ENCODE results near the gene LSM7.
A peak's percentile ranks its signal among the peaks of the same experiment; 100 is the strongest.

The LSM7 gene

GRCh38 chr19:2324220-2324948 is 4.0 kb downstream of the LSM7 start:
- Mint-ChIP-seq H3K9me3 (no peaks in the 10 kb centered on the region), H3K36me3 (ENCODE audit: low read depth) (peaks cover 7% of the 10 kb centered on the region), H3K4me3 (no peak overlapping the region), H3K27ac (peak overlapping the region; percentile 45), H3K4me1 (peaks cover 53% of the 10 kb centered on the region), H3K27me3 (ENCODE audit: low read depth, poor library complexity) (no peaks in the 10 kb centered on the region)
- no peak for TF ChIP-seq CTCF (IDR thresholded peaks at IDR 0.05)
- no peak for DNase-seq

DNA sequence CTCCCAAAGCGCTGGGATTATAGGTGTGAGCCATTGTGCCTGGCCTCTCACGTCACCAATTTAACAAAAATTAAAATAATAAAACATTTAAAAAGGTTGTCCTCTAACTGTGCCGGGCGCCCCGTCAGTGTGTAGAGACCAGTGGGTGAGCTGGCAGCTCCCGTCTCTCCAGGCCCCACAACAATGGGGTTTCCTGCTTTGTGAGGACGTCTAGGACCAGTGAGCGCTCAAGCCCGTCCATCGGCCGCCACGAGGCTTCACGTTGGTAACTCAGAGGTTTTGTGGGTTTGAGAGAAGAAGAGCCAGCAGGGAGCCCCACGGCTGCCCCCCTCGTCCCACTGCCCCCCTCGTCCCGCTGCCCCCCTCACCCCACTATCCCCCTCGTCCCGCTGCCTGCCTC is 4.7 kb downstream of the LSM7 start:
- H3K9me3 Mint-ChIP-seq, result no peaks in the 10 kb centered on the region
- no peak for DNase-seq
- peak overlapping the region; percentile 66 for H3K27ac Mint-ChIP-seq
- H3K36me3 Mint-ChIP-seq (ENCODE audit: low read depth), result peaks cover 7% of the 10 kb centered on the region
- no peak for TF ChIP-seq CTCF (IDR thresholded peaks at IDR 0.05)
- H3K27me3 Mint-ChIP-seq (ENCODE audit: low read depth, poor library complexity), result no peaks in the 10 kb centered on the region
- no peak overlapping the region for H3K4me3 Mint-ChIP-seq
- H3K4me1 Mint-ChIP-seq, result peaks cover 49% of the 10 kb centered on the region

DNA sequence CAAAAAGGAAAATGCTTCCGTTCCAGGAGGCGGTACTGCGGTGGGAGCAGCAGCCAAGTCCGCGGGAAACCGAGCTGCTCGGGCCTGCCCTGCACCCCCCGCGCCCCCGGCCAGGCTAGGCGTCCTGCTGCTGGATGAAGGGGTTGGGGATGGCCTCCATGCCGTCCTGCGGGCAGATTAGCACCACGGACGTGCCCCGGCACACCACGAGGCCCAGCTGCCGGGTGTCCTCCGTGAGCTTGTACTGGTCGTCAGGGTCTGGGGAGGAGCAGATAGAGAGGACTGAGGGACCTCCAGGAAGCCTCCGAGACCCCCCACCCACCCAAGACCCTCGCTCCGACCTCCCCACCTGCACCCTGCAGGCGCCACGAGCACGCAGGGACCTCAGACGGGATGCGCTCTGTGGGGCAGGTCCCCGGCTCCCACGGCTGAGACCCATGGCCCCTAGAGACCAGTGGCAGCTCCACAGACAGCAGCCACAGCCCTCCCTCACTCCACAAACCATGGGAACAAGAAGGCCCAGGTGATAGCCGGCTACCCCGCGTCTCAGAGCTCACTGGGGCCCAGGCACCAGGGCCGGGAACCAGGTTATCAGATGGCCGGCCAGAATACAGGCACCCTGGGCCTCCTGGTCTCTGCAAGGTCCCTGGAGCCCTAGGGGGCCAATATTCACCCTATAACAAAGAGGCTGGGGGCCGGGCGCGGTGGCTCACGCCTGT is 6.7 kb downstream of the LSM7 start:
- Mint-ChIP-seq H3K4me3 (no peak overlapping the region), H3K36me3 (ENCODE audit: low read depth) (peaks cover 7% of the 10 kb centered on the region), H3K9me3 (no peaks in the 10 kb centered on the region), H3K4me1 (peaks cover 48% of the 10 kb centered on the region), H3K27ac (no peak overlapping the region), H3K27me3 (ENCODE audit: low read depth, poor library complexity) (peaks cover 7% of the 10 kb centered on the region)
- TF ChIP-seq CTCF (IDR thresholded peaks at IDR 0.05), result no peak
- no peak for DNase-seq

DNA sequence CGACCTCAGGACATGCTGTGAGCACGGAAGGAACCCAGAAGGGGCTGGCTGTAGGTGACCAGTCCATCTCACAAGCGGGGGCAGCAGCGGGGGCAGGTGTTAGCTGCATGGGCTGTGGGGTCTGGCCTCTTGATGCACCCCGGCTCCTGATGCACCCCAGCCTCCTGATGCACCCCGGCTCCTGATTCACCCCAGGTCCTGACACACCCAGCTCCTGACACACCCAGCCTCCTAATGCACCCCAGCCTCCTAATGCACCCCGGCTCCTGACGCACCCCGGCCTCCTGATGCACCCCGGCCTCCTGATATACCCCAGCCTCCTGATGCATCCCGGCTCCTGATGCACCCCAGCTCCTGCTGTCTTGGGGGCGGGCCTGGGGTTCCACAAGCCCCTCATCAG is 7.4 kb downstream of the LSM7 start:
- Mint-ChIP-seq H3K9me3 (peaks cover 1% of the 10 kb centered on the region), H3K4me1 (peaks cover 48% of the 10 kb centered on the region), H3K4me3 (no peak overlapping the region), H3K27ac (no peak overlapping the region), H3K27me3 (ENCODE audit: low read depth, poor library complexity) (peaks cover 9% of the 10 kb centered on the region), H3K36me3 (ENCODE audit: low read depth) (peaks cover 3% of the 10 kb centered on the region)
- no peak for DNase-seq
- no peak for TF ChIP-seq CTCF (IDR thresholded peaks at IDR 0.05)

GRCh38 chr19:2320049-2320448 is 8.3 kb downstream of the LSM7 start:
- Mint-ChIP-seq H3K4me1 (peaks cover 44% of the 10 kb centered on the region), H3K4me3 (no peak overlapping the region), H3K9me3 (peaks cover 10% of the 10 kb centered on the region), H3K27me3 (ENCODE audit: low read depth, poor library complexity) (peaks cover 18% of the 10 kb centered on the region), H3K27ac (no peak overlapping the region), H3K36me3 (ENCODE audit: low read depth) (peaks cover 2% of the 10 kb centered on the region)
- DNase-seq, result no peak
- TF ChIP-seq CTCF (IDR thresholded peaks at IDR 0.05), result no peak

Measured in nephron progenitor cell (in vitro differentiated cells).